ENCODE data around the gene UBE2L5. TPM values are rescaled to one million over a fixed set of nuclear protein-coding genes. Genes with fewer than 3 reads are reported as not detected.
A peak's percentile ranks its signal among the peaks of the same experiment; 100 is the strongest.

UBE2L5 gene
- total and polyA plus RNA-seq, 2 of the 13 experiments (the other 11 are each of a cell fraction or from before 2014, with no cell fraction given) = 0.13 TPM; not detected in 1

GRCh38 chr13:30465593-30466357 is 43.5 kb downstream of the UBE2L5 start, which contains the start of gene HMGB1 (continued):
- TF ChIP-seq HBP1 (CRISPR knock-in tag; IDR thresholded peaks at IDR 0.05; ENCODE audit: low read depth) = peak; percentile 99
- TF ChIP-seq ZNF143 (CRISPR knock-in tag; IDR thresholded peaks at IDR 0.05) = no peak
- peak; percentile 78 for TF ChIP-seq ASH2L (IDR thresholded peaks at IDR 0.05; ENCODE audit: insufficient read length, low read depth, low read length)
- peak; percentile 24; the same call in 1 of the 2 replicates for TF ChIP-seq FOXA3 (CRISPR knock-in tag; IDR thresholded peaks at IDR 0.05)
- TF ChIP-seq THAP7 (CRISPR knock-in tag; IDR thresholded peaks at IDR 0.05) = no peak
- TF ChIP-seq HES4 (CRISPR knock-in tag; IDR thresholded peaks at IDR 0.05; ENCODE audit: borderline replicate concordance) = no peak
- no peak for TF ChIP-seq MAZ (IDR thresholded peaks at IDR 0.05; ENCODE audit: borderline replicate concordance, low read depth, low read length)
- peak; percentile 59; the same call in 1 of the 2 replicates for TF ChIP-seq MAZ (CRISPR knock-in tag; IDR thresholded peaks at IDR 0.05; ENCODE audit: low read depth)
- TF ChIP-seq SMC3 (IDR thresholded peaks at IDR 0.05; ENCODE audit: low read length) = no peak
- no peak for TF ChIP-seq CBX2 (IDR thresholded peaks at IDR 0.05; ENCODE audit: low read depth, low read length)
- TF ChIP-seq CBX2 (CRISPR knock-in tag; IDR thresholded peaks at IDR 0.05; ENCODE audit: low read depth) = no peak
- TF ChIP-seq ZNF75D (CRISPR knock-in tag; IDR thresholded peaks at IDR 0.05; ENCODE audit: borderline replicate concordance) = no peak
- no peak for TF ChIP-seq ZNF101 (CRISPR knock-in tag; IDR thresholded peaks at IDR 0.05; ENCODE audit: borderline replicate concordance, low read depth)
- TF ChIP-seq ARNTL (CRISPR knock-in tag; IDR thresholded peaks at IDR 0.05) = peak; percentile 24; the same call in 1 of the 2 replicates
- no peak for TF ChIP-seq AKNA (CRISPR knock-in tag; IDR thresholded peaks at IDR 0.05; ENCODE audit: borderline replicate concordance)
- TF ChIP-seq ZBED4 (CRISPR knock-in tag; IDR thresholded peaks at IDR 0.05; ENCODE audit: borderline replicate concordance) = no peak
- peak; percentile 93 for TF ChIP-seq CREM (IDR thresholded peaks at IDR 0.05)
- no peak for TF ChIP-seq CREM (CRISPR knock-in tag; IDR thresholded peaks at IDR 0.05)
- TF ChIP-seq JDP2 (CRISPR knock-in tag; IDR thresholded peaks at IDR 0.05; ENCODE audit: borderline replicate concordance) = no peak

Data from HepG2 (cell line).